Measurements from ENCODE around the gene PPP5C.
"Not testable (repeated sequence)": the region's sequence is repeated elsewhere in the genome, so short reads cannot be mapped to it uniquely, and the experiment has no call there.

PPP5C gene

GRCh38 chr19:46366620-46367292 lies 19.9 kb downstream of the PPP5C start:
- no peak for DNase-seq (ENCODE audit: low read depth)

DNA sequence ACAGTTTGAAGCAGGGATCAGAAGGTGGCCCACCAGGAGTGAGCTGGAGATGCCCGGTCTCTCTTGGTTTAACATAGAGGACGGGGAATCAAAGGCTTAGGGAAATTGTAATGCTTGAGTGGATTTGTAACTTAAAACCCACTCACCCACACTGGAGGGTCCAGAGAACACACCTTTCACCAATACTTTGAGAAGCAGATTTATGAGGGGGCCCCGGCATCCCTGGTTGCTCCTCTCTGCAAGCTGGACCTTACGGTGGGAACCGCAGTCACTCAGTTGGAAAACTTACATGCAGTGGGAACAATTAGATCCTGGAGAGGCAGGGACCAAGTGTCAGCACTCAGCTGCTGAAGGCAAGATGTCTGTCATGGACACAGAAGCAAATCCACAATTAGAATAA lies 20.5 kb downstream of the PPP5C start:
- DNase-seq (ENCODE audit: low read depth): no peak

- no peak for DNase-seq (ENCODE audit: low read depth)
These were observed 21.2 kb downstream of the PPP5C start for GRCh38 chr19:46368116-46368515.

DNA sequence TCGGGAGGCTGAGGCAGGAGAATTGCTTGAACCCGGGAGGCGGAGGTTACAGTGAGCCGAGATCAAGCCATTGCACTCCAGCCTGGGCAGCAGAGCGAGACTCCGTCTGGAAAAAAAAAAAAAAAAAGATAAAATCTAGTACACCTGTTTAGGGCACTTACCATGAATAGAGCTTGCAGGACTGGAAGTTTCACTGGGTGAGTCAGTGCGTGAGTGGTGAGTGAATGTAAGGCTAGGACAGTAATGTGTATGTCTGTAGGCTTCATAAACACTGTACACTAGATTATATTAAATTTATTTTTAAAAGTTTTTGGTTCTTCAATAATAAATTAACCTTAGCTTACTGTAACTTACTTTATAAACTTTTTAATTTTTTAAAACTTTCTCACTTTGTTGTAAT lies 22.9 kb downstream of the PPP5C start:
- DNase-seq (ENCODE audit: low read depth): no peak

DNA sequence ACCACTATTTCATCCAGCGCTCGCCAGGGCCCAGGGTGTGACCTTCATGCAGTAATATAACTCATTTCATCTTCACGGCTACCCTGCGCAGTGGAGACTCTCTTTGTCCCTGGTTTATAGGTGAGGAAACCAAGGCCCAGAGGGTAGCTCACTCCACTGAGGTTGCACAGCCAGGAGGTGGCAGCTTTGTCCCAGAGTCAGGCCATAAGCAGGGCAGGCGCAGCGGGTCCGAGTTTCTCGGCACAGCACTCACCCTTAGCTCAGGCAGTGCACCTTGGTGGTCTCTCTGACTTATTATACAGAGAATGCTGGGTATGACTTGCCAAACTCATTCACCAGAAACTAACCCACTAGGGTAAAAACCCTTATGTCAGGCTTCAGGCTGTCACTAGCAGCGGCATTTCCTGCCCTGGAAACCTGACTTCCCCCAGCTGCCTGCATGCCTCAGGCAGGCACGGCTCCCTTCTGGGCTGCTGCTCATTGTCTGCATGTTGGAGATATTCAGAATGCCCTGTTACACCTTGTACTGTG lies 24.5 kb downstream of the PPP5C start:
- no peak for DNase-seq (ENCODE audit: low read depth)

DNA sequence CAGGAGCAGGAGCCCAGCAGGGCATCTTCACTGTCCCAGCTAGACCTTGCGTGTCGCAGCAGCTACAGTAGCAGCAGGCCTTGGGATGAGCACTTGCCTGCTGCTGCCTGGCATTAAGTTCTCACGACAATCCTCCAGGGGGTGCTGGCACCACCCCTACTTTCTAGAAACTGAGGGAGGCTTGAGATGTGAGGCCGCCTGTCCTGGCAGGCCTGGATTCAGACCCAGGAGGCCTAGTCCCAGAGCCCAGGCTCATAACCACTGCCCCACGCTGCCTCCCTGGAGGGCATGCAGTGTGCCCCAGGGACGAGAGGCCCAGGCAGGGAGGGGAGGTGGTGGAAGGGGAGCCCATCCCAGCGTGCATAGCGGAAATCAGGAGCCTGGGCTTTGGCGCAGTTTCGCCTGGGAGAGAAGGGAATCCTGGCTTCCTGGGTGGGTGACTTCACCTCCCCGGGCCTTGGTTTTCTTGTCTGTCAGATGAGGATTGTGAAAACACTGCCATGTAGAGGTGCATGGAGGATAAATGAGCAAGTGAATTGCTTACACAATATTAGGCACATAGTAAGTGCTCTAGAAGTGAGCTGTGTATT lies 26.1 kb downstream of the PPP5C start:
- no peak for DNase-seq (ENCODE audit: low read depth)

- no peak for DNase-seq (ENCODE audit: low read depth)
These were observed 26.8 kb downstream of the PPP5C start for GRCh38 chr19:46373491-46374359.

DNA sequence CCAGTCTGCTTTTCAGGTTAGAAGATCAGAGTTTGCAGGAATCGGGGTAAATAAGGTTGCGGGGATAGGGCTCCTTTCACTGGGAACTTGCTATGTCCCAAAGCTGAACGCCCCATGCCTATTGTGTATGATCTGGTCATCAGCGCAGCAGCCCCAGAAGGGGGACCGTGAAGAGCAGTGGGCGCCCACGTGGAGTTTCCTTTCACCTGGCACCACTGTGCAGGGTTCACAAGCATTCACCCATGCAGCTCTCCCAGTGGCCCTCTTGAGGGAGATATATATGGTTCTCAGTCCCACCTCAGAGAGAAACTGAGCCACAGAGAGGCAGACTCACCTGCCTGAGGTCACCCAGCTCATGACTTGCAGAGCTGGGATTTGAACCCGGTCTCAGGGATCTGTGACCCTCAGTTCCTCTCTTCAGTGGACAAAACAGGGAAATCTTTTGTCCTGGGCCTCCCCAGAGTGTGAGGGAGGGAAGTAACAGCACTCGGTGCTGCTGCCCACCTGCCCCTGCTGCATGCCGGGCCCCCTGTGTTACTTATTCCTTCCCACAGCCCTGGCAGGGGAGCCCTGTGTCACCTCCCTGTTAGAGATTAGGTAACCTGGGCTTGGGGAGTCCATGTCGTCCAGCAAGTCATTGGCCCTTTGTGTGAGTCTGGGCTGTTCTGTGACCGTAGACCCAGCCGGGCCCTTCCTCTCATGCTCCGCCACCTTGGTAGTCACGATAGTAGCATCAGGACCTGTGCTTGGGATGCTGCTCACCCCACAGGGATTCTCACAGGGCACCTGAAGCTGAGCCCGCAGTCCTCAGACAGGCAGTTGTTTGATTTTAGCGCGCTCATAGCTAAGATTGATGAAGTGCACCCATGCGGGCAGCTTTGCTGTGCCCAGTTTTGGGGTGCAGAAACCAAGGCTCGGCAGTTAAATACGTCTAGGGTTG lies 27.9 kb downstream of the PPP5C start:
- DNase-seq (ENCODE audit: low read depth): no peak

- not testable (repeated sequence) for DNase-seq (ENCODE audit: low read depth)
These were observed 28.7 kb downstream of the PPP5C start for GRCh38 chr19:46375476-46376067.

GRCh38 chr19:46376241-46377153 lies 29.6 kb downstream of the PPP5C start:
- DNase-seq (ENCODE audit: low read depth): no peak

DNA sequence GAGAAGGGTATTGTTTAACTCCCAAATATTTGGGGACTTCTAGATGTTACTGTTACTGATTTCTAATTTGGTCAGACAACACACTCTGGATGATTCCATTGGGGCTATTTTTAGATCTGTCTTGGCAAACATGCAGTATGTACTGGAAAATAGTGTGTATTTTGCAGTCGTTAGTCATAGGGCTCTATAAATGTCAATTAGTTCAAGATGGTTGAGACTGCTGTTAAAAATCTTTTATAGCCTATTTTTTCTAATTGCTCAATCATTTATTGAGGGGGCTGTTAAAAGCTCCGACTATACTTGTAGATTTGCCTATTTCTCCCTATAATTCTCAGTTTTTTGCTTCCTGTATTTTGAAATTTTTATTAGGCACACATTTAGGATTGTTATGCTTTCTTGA lies 31.4 kb downstream of the PPP5C start:
- DNase-seq (ENCODE audit: low read depth): no peak

DNA sequence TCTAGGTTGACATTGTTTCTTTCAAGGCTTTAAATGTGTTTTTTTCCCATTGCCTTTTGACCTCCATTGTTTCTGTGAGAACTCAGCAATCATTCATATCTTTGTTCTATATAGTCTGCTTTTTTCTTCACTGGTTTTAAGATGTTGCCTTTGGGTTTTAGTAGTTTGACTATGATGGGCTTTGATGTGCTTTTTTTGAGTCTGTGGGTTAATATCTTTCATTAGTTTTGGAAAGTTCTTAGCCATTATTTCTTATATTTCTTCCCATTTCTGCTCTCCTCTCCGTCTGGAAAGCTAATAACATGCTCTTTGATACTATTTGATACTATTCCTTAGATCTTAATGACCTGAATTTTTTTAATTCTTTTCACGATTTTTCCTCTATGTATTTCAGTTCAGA lies 33.8 kb downstream of the PPP5C start:
- DNase-seq (ENCODE audit: low read depth): no peak

DNA sequence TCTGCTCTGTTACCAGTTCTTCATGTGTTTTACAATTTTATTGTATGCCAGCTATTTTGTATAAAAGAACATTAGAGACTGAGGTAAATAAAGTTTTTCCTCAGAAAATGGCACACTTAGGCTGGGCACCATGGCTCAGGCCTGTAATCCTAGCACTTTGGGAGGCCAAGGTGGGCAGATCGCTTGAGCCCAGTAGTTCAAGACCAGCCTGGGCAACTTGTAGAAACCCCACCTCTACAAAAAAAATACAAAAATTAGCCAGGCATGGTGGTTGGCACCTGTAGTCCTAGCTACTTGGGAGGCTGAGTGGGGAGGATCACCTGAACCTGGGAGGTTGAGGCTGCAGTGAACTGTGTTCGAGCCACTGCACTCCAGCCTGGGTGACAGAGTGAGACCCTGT lies 34.5 kb downstream of the PPP5C start:
- DNase-seq (ENCODE audit: low read depth): no peak

DNA sequence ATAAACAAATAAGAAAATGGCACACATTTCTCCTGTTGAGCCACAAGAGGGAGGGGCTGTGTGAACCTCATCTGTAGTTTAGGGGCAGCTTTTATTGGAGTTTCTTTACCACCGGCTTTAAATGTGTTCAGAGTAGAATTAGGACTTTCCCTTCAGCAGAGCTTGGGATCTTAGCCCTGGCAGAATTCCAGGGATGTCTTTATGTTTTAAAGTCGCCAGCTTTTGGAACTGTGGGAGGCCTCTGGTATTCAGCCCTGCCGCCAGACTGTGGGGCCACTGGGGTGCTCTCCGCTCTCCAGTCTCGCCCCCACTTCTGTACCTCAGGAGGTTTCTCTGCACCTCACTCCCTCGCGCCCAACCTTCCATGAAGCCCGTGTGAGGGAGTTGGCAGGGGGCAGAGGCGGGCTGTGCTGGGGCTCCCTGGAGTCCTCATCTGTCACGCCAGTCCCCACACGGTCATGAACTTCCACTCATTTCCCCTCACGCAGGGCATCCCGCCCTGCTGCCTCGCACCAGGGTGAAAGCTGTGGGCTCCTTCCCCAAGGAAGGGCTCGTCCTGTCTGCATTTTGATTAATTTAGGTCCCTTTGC lies 35.0 kb downstream of the PPP5C start:
- DNase-seq (ENCODE audit: low read depth): no peak

GRCh38 chr19:46383171-46383815 lies 36.4 kb downstream of the PPP5C start:
- DNase-seq (ENCODE audit: low read depth): no peak

DNA sequence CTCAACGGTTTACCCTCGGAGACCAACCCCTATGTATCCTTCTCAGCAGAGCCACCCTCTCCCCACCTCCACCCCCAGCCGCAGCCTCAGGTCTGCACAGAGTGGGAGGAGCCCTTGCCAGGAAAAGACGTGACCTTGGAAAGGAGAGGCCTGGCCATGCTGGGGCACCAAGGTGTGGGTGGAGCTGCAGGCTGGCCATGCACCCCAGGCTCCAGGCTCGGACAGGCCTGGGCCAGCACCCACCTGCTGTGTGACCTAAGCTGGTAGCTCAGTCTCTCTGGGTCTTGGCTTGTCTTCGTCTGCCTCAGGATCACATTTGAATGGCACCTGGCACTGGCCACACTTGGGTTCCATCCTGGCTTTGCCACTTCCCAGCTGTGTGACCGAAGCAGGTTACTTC lies 37.0 kb downstream of the PPP5C start:
- DNase-seq (ENCODE audit: low read depth): no peak

- no peak for DNase-seq (ENCODE audit: low read depth)
These were observed 37.5 kb downstream of the PPP5C start for GRCh38 chr19:46384396-46384795.

DNA sequence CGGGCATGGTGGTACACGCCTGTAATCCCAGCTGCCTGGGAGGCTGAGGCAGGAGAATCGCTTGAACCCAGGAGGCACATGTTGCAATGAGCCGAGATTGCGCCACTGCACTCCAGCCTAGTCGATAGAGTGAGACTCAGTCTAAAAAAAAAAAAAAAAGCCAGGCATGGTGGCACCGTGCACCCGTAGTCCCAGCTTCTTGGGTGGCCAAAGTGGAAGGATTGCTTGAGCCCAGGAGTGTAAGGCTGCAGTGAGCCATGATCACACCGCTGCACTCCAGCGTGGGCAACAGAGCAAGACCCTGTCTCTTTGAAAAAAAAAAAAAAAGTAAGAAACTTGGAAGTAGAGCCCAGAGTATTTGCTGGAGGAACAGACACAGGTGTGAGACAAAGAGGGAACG lies 38.7 kb downstream of the PPP5C start:
- no peak for DNase-seq (ENCODE audit: low read depth)

DNA sequence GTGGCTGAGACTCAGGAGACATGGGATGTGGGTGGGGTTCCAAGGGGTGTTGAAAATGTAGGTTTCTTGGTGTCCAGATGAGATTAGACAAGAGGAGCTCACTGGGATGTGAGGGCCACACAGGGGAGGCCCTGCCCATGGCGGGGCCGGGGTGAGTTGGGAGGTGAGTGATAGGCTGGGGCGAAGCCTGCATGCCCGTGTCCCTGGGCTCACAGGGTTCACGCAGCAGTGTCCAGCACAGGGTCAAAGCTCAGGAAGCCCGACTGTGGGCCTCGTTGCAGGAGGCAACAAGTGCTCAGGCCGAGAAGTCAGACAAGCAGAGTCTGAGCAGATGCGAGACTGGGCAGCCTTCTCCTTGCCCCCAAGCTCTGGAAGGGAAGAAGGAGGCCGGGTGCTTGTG lies 39.3 kb downstream of the PPP5C start:
- no peak for DNase-seq (ENCODE audit: low read depth)

All from activated T-helper 1 cell treated with Interleukin-2 at 50 U/mL for 16 hours (primary cell).